Fibroblast of lung (primary cell): ENCODE measurements around the gene VSIG10L2. TPM values are rescaled to one million over a fixed set of nuclear protein-coding genes. Genes with fewer than 3 reads are reported as not detected.

ENCODE experiments used
- DNase-seq, 2 donors: peaks; one replicate each; pipeline versions ENCODE4 v3.0.0 to v3.0.0-alpha.2; 2010; ENCODE audit warnings: low read depth in 2 of 2
- H2AFZ ChIP-seq: 2 replicates; pipeline ENCODE4 v1.5.1; 2012; ENCODE audit warnings: low read length, control low read depth, inconsistent platforms
- H3K27ac ChIP-seq: 2 replicates; pipeline ENCODE4 v1.5.1; 2011; ENCODE audit warnings: low read length, control low read depth; ENCODE audit not compliant: insufficient read depth
- H3K27me3 ChIP-seq: 2 replicates; pipeline ENCODE4 v1.5.1; 2011; ENCODE audit warnings: mild to moderate bottlenecking, low read length; ENCODE audit not compliant: control insufficient read depth, insufficient read depth
- H3K36me3 ChIP-seq: 2 replicates; pipeline ENCODE4 v1.5.1; 2011; ENCODE audit warnings: low read length; ENCODE audit not compliant: control insufficient read depth, insufficient read depth
- H3K4me1 ChIP-seq: 2 replicates; pipeline ENCODE4 v1.5.1; 2011; ENCODE audit warnings: low read length; ENCODE audit not compliant: control insufficient read depth, insufficient read depth; ENCODE audit errors: extremely low read depth
- H3K4me2 ChIP-seq: 2 replicates; pipeline ENCODE4 v1.5.1; 2011; ENCODE audit warnings: low read length, control low read depth; ENCODE audit not compliant: insufficient read depth; ENCODE audit errors: extremely low read depth
- H3K4me3 ChIP-seq, 4 experiments: fragments of 200-600 bp in 1 of 4; sonication (generic) in 1 of 4; replicated peaks in 1 of 4; 2 replicates each; pipeline ENCODE4 v1.5.1; 2011 to 2016; ENCODE audit warnings: low read length in 4 of 4, low read depth in 3 of 4, mild to moderate bottlenecking in 3 of 4, control low read depth in 2 of 4, inconsistent platforms in 1 of 4, mixed read lengths in 1 of 4; ENCODE audit not compliant: insufficient read depth in 1 of 4; ENCODE audit errors: control extremely low read depth in 1 of 4
- H3K79me2 ChIP-seq: 2 replicates; pipeline ENCODE4 v1.5.1; 2012; ENCODE audit warnings: mild to moderate bottlenecking, low read length, inconsistent platforms; ENCODE audit not compliant: control insufficient read depth, insufficient read depth
- H3K9ac ChIP-seq: 2 replicates; pipeline ENCODE4 v1.5.1; 2011; ENCODE audit warnings: mild to moderate bottlenecking, low read length, control low read depth; ENCODE audit not compliant: insufficient read depth
- H3K9me3 ChIP-seq: 2 replicates; pipeline ENCODE4 v1.5.1; 2012; ENCODE audit warnings: low read depth, low read length; ENCODE audit not compliant: control insufficient read depth, insufficient read depth
- H4K20me1 ChIP-seq: 2 replicates; pipeline ENCODE4 v1.5.1; 2011; ENCODE audit warnings: low read length; ENCODE audit not compliant: control insufficient read depth, insufficient read depth; ENCODE audit errors: extremely low read depth
- CTCF ChIP-seq, 2 donors: IDR thresholded peaks in 1 of 2; conservative IDR thresholded peaks in 1 of 2; 1 replicate in 1 of 2; 2 replicates in 1 of 2; pipeline ENCODE4 v1.5.1; 2011 to 2012; ENCODE audit warnings: low read length in 2 of 2, control low read depth in 1 of 2, inconsistent platforms in 1 of 2, low read depth in 1 of 2, mild to moderate bottlenecking in 1 of 2
- EZH2 ChIP-seq: IDR thresholded peaks from 2 replicates; pipeline ENCODE4 v1.5.1; 2012; ENCODE audit warnings: low read length, control low read depth, mild to moderate bottlenecking; ENCODE audit errors: missing control alignments
- polyA plus RNA-seq, 2 donors: library from polyadenylated mRNA; depleted of rRNA in 1 of 2; stranded (reverse) in 1 of 2; unstranded in 1 of 2; fragments of >200 nt; gene quantifications; 2 replicates each; pipeline ENCODE4 v1.2.1, GENCODE V29; 2011 to 2012; ENCODE audit warnings: missing spikeins in 1 of 2
- total RNA-seq: library from RNA; depleted of rRNA; stranded (reverse); fragments of >200 nt; gene quantifications from 2 replicates; pipeline ENCODE4 v1.2.1, GENCODE V29; 2014

VSIG10L2 gene
- total and polyA plus RNA-seq, 2 donors (not counting 1 experiment from before 2014, with no cell fraction given): not detected

DNA sequence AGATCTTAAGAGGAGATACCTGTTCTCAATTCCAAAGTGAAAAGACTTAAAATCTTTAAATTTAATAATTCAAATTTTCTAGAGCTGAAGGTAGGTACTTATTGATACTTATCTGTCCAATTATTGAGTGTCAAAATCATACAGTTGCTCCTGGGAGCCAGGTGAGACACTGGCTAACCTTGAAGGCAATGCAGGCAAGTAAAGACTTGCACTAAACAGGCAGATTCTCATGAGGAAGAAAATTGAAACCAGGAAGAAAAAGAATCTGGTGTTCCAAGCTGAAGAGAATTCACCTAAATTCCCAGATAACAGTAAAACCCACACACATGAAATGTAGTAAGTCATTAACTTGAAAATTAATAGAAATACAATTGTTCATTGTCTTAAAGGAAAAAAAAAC lies 30.3 kb downstream of the VSIG10L2 start:
- Histone ChIP-seq H2AFZ (no peak overlapping the region), H3K4me3 (no peak overlapping the region), H3K9ac (no peak overlapping the region), H3K79me2 (no peaks in the 10 kb centered on the region), H3K4me1 (no peaks in the 10 kb centered on the region), H3K27me3 (no peaks in the 10 kb centered on the region), H3K9me3 (no peaks in the 10 kb centered on the region), H4K20me1 (no peaks in the 10 kb centered on the region), H3K36me3 (no peaks in the 10 kb centered on the region), H3K4me2 (no peak overlapping the region), H3K27ac (no peak overlapping the region)
- TF ChIP-seq EZH2 (no peak), CTCF (conservative IDR thresholded peaks at IDR 0.05 in 1 of 2, IDR thresholded peaks at IDR 0.05 in 1 of 2; ENCODE audit: low read depth in 1 of 2, low read length in 2 of 2) (no peak)
- DNase-seq: no peak

DNA sequence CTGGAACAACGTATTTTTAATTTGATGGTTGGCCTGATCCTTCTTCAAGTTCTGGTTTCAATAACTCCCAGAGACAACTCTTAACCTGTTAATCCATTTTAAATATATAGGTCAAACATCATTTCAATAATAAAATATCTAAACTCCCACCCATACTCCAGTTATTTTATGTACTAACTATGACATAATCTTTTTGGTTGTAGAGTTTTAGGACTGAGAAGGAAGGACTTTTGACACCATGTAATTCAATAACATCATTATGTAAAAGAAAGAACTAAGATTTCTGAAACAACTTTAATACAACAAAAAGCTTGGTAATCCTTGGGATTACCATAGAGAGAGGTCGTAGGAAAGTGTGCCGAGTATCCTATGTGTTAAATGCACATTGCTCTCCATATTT lies 31.5 kb downstream of the VSIG10L2 start:
- H3K27me3 ChIP-seq: no peaks in the 10 kb centered on the region
- H4K20me1 ChIP-seq: no peaks in the 10 kb centered on the region
- H3K79me2 ChIP-seq: no peaks in the 10 kb centered on the region
- H3K9ac ChIP-seq: no peak overlapping the region
- H3K4me2 ChIP-seq: no peak overlapping the region
- no peak overlapping the region for H2AFZ ChIP-seq
- no peak overlapping the region for H3K27ac ChIP-seq
- H3K4me1 ChIP-seq: no peaks in the 10 kb centered on the region
- no peak for DNase-seq
- H3K9me3 ChIP-seq: no peaks in the 10 kb centered on the region
- no peaks in the 10 kb centered on the region for H3K36me3 ChIP-seq
- no peak for TF ChIP-seq EZH2
- no peak for TF ChIP-seq CTCF (conservative IDR thresholded peaks at IDR 0.05 in 1 of 2, IDR thresholded peaks at IDR 0.05 in 1 of 2; ENCODE audit: low read depth in 1 of 2, low read length in 2 of 2)
- no peak overlapping the region for H3K4me3 ChIP-seq

GRCh38 chr11:125978181-125978716 lies 32.4 kb downstream of the VSIG10L2 start:
- Histone ChIP-seq H3K4me2 (no peak overlapping the region), H3K79me2 (no peaks in the 10 kb centered on the region), H4K20me1 (no peaks in the 10 kb centered on the region), H2AFZ (no peak overlapping the region), H3K27ac (no peak overlapping the region), H3K36me3 (no peaks in the 10 kb centered on the region), H3K27me3 (no peaks in the 10 kb centered on the region), H3K4me3 (no peak overlapping the region), H3K4me1 (no peaks in the 10 kb centered on the region), H3K9ac (no peak overlapping the region), H3K9me3 (no peaks in the 10 kb centered on the region)
- no peak for DNase-seq
- TF ChIP-seq EZH2: no peak
